SW 1271 (cell line): ENCODE measurements around the gene UNC5A.

Experiments used
- DNase-seq, 2 experiments: peaks; one replicate each; lab custom pipeline; 2025; lab: John Stamatoyannopoulos, UW

Gene UNC5A

DNA sequence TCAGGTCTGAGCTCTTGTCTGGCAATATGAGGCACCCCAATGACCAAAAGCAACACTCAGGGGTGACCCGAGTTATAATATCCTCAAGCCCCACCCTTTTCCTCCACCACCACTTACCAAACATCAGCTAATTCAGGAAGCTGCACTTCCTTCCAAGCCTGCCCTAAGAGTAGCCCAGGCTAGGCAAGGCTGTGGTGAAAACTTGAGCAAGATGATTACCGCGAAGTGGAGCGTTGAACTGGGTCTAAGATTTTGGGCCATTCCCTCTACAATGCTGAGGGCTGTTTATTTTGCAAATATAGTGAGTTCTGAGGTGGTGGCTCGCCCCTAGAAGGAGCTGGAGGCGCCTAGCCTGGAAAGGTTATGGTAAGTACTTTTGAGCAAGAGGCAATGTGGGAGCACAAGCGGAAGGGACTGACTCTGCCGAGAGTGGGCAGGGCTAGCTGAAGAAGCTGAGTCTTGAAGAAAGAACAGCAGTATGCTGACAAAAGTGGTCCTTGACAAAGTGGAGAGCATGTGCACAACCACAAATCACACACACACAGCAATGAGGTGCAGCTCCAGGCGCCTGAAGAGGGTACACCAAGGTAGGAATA is 89.0 kb downstream of the UNC5A start, which contains the start of gene HK3:
Gene HK3 (minus strand): TSS at position 51 of the 596 bp plus-strand sequence. CDS start 3,187 bp downstream, outside the sequence.
- no peak for DNase-seq

GRCh38 chr5:176899946-176900779 is 89.8 kb downstream of the UNC5A start:
- no peak for DNase-seq

- DNase-seq: no peak
Observed at GRCh38 chr5:176900780-176901204, 90.4 kb downstream of the UNC5A start.

DNA sequence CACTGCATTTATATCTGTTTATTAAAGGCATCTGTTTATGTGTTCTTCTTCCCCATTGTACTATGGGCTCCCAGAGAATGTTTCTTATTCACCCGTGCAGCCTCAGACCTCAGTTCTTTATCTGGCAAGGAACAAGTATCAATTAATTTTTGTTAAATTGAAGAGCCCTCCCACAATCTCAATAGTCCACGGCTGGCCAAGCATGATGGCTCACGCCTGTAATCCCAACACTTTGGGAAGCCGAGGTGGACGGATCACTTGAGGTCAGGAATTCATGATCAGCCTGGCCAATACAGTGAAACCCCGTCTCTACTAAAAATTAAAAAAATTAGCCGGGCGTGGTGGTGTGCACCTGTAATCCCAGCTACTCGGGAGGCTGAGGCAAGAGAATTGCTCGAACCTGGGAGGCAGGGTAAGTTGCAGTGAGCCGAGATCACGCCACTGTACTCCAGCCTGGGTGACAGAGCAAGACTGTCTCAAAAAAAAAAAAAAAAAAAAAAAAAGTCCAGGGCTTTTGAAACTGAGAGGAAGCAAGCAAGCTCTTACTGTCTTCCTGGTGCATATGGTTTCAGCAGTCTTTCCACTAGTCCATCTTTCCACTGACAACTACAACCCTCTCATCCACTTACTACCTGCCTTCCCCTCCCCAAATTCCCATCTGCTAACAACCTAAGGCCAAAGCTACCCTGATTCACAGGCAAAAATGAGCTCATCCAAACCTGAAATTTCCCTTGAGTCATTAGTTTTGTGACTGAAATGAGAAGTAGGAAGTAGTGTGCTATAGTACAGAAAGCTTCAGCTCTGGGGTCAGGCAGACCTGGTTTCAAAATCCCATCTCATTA is 91.1 kb downstream of the UNC5A start:
- DNase-seq: no peak

DNA sequence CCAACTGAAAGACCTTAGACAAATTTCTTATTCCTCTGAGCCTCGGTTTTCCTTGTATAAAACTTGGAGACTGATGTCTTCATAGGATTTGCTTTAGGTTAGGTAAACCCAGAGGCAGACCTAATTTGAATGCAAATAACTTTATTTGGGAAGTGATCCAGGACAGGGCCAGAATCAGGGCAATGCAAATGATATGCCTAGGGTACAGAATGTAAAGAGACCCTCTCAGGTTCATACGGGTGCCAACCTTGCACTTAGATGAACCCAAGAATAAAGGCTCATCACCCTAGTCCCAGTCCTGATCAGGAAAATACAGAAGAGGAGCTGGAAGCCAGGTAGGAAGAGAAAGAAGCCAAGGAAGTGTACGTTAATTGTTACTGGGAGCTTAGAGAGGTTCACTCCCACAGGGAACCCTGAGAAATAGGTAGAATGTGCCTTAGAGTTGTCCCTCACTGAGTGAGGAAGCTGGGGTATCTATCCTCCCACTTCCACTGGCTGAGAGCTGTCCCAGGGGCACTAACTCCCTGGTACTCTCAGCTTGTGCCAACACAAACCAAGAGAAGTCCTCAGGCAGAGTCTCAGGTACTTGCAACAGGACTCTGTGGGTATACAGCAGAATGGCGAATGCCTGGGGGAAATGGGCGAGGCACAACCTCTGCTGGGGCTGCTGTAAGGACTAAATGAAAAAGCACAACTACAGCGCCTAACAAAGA is 91.9 kb downstream of the UNC5A start:
- no peak for DNase-seq

DNA sequence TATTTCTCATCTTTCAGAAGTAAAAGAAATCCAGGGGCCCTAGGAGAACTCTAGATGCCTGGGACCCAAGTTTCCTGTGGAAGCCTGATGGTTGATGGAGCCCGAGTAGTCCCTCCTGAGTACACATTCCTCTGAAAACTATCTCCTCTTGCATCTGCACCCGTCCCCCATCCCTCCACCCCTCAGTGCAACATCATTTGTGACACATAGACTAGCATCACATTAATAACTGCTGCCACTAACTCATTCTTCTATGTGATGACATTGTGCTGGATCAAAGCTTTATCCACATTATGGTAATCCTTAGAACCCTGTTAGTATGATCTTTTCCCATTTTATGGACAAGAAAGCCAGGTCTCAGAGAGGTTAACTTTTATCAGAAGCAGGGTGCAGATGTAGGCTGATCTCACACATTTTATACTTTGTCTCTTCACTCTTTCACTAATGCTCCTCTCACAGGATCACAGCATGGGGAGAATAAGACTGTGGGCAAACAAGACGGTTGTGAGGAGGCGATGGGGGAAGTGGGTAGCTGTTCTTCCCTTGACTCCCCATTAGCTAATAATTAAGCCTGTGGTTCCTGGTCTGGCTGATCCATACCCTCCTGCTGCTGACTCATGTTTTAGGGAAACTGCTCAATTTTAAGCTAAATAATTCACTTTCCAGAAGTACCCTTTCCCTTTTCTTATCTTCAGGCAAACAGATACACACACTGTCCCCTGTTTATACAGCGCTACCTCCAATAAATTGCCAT is 92.7 kb downstream of the UNC5A start:
- DNase-seq: no peak

DNA sequence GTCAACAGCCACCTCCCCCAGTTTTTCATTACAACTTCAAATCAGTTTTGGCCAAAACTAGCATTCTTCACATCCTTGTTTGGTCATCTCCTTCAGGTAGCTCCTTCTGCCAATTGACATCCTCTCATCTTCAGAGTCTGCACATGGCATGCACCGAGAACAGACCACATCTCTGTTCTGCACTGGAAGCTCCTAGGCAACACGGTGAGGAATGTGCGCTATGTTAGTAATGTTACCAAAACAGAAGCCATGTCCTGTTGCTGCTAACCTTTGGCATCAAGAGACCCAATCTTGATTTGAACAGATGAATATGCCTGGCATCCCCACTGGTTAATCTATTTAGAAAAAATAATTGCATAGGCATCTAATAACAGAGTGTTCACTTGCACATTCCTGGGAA is 93.9 kb downstream of the UNC5A start:
- no peak for DNase-seq

DNA sequence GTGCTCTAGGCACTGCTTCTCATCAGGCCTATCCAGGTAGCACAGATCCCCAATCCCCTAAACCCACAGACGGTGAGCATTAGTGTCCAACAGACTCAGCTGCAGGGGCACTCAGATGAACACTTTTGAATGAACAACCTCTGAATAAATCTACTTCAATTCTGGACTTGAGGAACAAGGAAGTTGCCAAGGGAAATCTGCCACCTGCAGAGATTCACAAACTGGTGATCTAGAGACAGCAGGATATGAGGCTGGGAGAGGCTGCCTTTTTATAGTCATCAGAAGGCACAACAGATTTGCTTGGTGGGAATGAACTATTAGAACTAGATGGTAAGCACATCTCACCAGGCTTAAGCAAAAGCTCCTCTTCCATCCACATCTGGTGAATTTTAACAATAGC is 95.8 kb downstream of the UNC5A start:
- no peak for DNase-seq

DNA sequence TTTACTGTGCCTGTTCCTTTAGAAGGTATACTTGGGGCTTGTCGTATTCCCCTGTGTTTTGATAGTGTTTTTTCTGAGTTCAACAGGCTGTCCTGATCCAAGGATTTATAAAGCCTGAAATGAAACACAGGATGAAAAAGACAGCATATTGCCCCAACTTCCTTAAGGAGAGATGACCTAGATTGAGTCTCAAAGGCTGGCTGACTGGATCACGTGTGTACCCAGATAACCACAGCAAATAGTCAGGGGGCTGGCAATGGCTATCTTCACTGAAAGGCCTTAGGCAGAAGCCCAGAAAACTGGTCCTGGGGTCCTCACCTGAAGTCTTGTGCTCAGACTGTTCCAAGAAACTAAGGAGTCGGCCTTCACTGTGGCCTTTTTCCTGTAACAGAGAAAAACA is 96.4 kb downstream of the UNC5A start:
- no peak for DNase-seq

- DNase-seq: no peak
Observed at GRCh38 chr5:176908675-176909368, 98.5 kb downstream of the UNC5A start.

DNA sequence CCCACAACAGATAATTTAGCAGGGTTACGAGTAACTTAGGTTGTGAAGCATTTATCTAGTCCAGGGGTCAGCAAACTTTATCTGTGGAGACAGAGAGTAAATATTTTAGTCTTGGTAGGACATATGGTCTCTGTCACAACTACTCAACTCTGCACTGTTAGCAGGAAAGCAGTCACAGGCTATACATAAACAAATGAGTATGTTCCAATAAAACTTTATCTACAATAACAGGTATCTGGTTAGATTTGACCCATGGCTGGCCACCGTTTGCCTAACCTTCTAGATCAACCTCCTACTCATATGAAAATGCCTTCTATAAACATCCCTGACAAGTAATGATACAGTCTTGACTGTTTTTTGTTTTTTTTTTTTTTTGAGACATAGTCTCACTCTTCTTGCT is 101.8 kb downstream of the UNC5A start:
- DNase-seq: no peak

DNA sequence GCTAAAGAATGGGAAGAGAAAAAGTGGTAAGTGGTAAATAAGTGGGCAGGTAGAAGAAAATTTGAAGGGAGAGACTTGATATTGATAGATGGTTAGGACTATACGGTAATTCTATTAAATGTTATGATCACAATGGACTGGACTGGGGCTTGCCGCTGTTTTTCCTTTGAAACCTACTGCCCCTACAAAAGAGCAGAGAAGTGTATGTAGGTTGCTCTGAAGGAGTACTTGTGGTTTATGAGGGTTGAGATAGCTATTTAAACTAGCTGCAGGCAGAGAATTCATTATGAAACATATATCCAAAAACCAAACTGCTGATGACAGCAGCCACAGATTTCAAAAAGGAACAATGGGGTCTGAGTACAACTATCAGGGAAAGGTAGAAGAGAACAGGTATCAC is 105.5 kb downstream of the UNC5A start:
- no peak for DNase-seq

GRCh38 chr5:176916337-176916736 is 106.0 kb downstream of the UNC5A start:
- no peak for DNase-seq

DNA sequence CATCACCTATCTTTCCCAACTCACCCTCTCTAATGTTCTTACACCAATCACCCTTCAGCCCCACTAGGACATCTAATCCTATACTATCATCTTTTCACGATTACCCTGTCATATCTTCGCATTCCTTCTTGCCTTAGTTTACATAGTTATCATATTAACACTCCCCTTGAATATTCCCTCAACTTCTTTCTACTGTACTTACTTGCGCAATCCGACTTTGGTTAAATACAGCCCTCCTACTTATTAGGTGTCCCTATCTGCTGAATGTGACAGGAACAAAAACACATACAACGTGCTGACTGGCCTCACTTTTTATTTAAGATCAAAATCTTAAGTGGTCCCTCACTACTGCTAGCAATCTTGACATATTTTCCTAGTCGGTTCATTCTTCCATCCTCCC is 108.3 kb downstream of the UNC5A start:
- DNase-seq: no peak

GRCh38 chr5:176921714-176922113 is 111.4 kb downstream of the UNC5A start:
- DNase-seq: no peak

- no peak for DNase-seq
Observed at GRCh38 chr5:176922817-176923216, 112.5 kb downstream of the UNC5A start.

GRCh38 chr5:176927562-176927961 is 117.2 kb downstream of the UNC5A start:
- no peak for DNase-seq

DNA sequence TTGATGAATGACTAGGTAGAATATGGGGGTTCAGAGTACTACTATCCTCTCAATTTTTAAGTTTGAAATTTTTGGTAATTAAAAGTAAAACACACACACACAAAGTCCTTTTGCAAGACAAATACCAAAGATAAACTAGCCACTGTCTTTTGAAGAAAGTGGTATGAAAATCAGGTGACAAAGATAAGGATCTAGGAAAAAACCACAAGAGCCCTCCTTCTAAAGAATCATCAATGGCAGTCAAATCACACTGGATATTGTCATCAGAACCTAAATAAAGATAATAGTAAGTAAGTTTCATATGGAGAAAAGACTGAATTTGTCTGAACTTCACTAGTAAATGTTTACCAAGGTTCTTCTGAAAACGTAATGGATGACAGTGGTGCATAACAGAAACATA is 119.3 kb downstream of the UNC5A start:
- DNase-seq: no peak
